CD4-positive, alpha-beta memory T cell (primary cell): Measurements from ENCODE around the gene MYL12A. TPM values are rescaled to one million over a fixed set of nuclear protein-coding genes. Genes with fewer than 3 reads are reported as not detected.
A peak's percentile ranks its signal among the peaks of the same experiment; 100 is the strongest.
"Not testable (repeated sequence)": the region's sequence is repeated elsewhere in the genome, so short reads cannot be mapped to it uniquely, and the experiment has no call there.

Source experiments
- CTCF ChIA-PET: fragments of 350-600 bp; sonication (Branson Sonifier 250); formaldehyde crosslinking; loops from one replicate; lab custom pipeline; 2021; ENCODE audit warnings: inconsistent platforms; ENCODE audit not compliant: partially characterized antibody; lab: Charles Lee
- POLR2A ChIA-PET: fragments of 350-600 bp; sonication (Branson Sonifier 250); formaldehyde crosslinking; loops from one replicate; lab custom pipeline; 2021; ENCODE audit not compliant: partially characterized antibody; lab: Charles Lee
- DNase-seq, 5 donors: peaks; one replicate each; pipeline versions ENCODE4 v3.0.0 to v3.0.0-alpha.2; 2020 to 2022; ENCODE audit warnings: mixed read lengths in 1 of 5
- H3K27ac ChIP-seq: one replicate; pipeline ENCODE4 v1.7.0; 2013; ENCODE audit warnings: low read depth, low read length
- H3K27me3 ChIP-seq: 2 replicates; pipeline ENCODE4 v1.7.0; 2013; ENCODE audit warnings: mild to moderate bottlenecking, low read length, moderate library complexity; ENCODE audit not compliant: insufficient read depth
- H3K36me3 ChIP-seq: 2 replicates; pipeline ENCODE4 v1.7.0; 2013; ENCODE audit warnings: mild to moderate bottlenecking, low read length, moderate library complexity; ENCODE audit not compliant: insufficient read depth
- H3K4me1 ChIP-seq: 2 replicates; pipeline ENCODE4 v1.7.0; 2013; ENCODE audit warnings: mild to moderate bottlenecking, low read length, moderate library complexity; ENCODE audit not compliant: insufficient read depth
- H3K4me3 ChIP-seq, 2 donors: one replicate each; pipeline ENCODE4 v1.7.0; 2013; ENCODE audit warnings: low read length in 2 of 2, mild to moderate bottlenecking in 1 of 2
- H3K9me3 ChIP-seq, 2 donors: one replicate each; pipeline ENCODE4 v1.7.0; 2013; ENCODE audit warnings: low read length in 2 of 2, control low read depth in 1 of 2; ENCODE audit not compliant: control insufficient read depth in 1 of 2
- H3K27ac Mint-ChIP-seq, 7 donors: one replicate each; pipeline ENCODE4 v1.8.0; 2020 to 2021; ENCODE audit warnings: mixed read lengths in 7 of 7, mild to moderate bottlenecking in 6 of 7, inconsistent platforms in 3 of 7, moderate library complexity in 3 of 7
- H3K27me3 Mint-ChIP-seq, 2 donors: one replicate each; pipeline ENCODE4 v1.8.0; 2020 to 2021; ENCODE audit warnings: mixed read lengths in 2 of 2
- H3K36me3 Mint-ChIP-seq, 2 donors: one replicate each; pipeline ENCODE4 v1.8.0; 2020 to 2021; ENCODE audit warnings: mixed read lengths in 2 of 2, inconsistent platforms in 1 of 2, mild to moderate bottlenecking in 1 of 2
- H3K4me1 Mint-ChIP-seq, 4 donors: one replicate each; pipeline ENCODE4 v1.8.0; 2020 to 2021; ENCODE audit warnings: mixed read lengths in 4 of 4, mild to moderate bottlenecking in 1 of 4
- H3K4me3 Mint-ChIP-seq, 8 donors: one replicate each; pipeline ENCODE4 v1.8.0; 2020 to 2021; ENCODE audit warnings: mixed read lengths in 8 of 8, mild to moderate bottlenecking in 7 of 8, moderate library complexity in 6 of 8, inconsistent platforms in 3 of 8
- H3K9me3 Mint-ChIP-seq, 8 donors: one replicate each; pipeline ENCODE4 v1.8.0; 2020 to 2021; ENCODE audit warnings: mixed read lengths in 8 of 8, mild to moderate bottlenecking in 5 of 8, inconsistent platforms in 3 of 8, moderate library complexity in 1 of 8
- intact Hi-C: fragments of 100-400 bp; cut with micrococcal nuclease; formaldehyde crosslinking; loops from one replicate; pipeline ENCODE4 v1.15.1; 2023
- polyA plus RNA-seq, 2 donors: library from polyadenylated mRNA; unstranded; fragments of 300-500 nt; fragmentation: Illumina TruSeq; gene quantifications; one replicate each; pipeline ENCODE4 v1.2.3, GENCODE V29; 2021
- total RNA-seq, 2 experiments: library from RNA; stranded (reverse); gene quantifications; one replicate each; pipeline ENCODE4 v1.2.3, GENCODE V29; 2021

The MYL12A gene
- total and polyA plus RNA-seq, 4 experiments from 2014 or later, result 477 to 3,569 (median 1,586) TPM

- no peaks in the 10 kb centered on the region for H3K36me3 ChIP-seq
- Mint-ChIP-seq H3K27ac (no peak overlapping the region), H3K4me3 (no peak overlapping the region), H3K4me1 (peaks cover 0 to 14% (median 2%) of the 10 kb centered on the region in 4 donors), H3K36me3 (peaks cover 0 to 3% of the 10 kb centered on the region in 2 donors), H3K9me3 (peaks cover 0 to 2% (median 0%) of the 10 kb centered on the region in 8 donors), H3K27me3 (no peaks in the 10 kb centered on the region)
- intact Hi-C loops, result no loop called here
- ChIA-PET POLR2A (no interaction called here), CTCF (interaction anchor here (1.4 kb wide), 1 partner anchor 90 kb away, joined by 3 read pairs; no protein-coding TSS in a partner anchor)
- H3K27ac ChIP-seq, result no peak overlapping the region
- DNase-seq, result no peak
- peaks cover 1% of the 10 kb centered on the region for H3K4me1 ChIP-seq
- H3K4me3 ChIP-seq, result no peak overlapping the region
- H3K9me3 ChIP-seq, result no peaks in the 10 kb centered on the region
- H3K27me3 ChIP-seq, result no peaks in the 10 kb centered on the region
Observed at GRCh38 chr18:3218819-3219218, 28.8 kb upstream of the MYL12A start.

GRCh38 chr18:3219241-3219630 is 28.4 kb upstream of the MYL12A start:
- DNase-seq, result no peak
- ChIA-PET CTCF (interaction anchor here (0.6 to 1.4 kb wide), 2 partner anchors 90 to 205 kb away, joined by 3 read pairs; no protein-coding TSS in a partner anchor), POLR2A (no interaction called here)
- Histone ChIP-seq H3K36me3 (no peaks in the 10 kb centered on the region), H3K9me3 (no peaks in the 10 kb centered on the region), H3K27me3 (no peaks in the 10 kb centered on the region), H3K4me3 (no peak overlapping the region), H3K27ac (no peak overlapping the region), H3K4me1 (no peaks in the 10 kb centered on the region)
- no peak overlapping the region for H3K4me3 Mint-ChIP-seq
- peak overlapping the region in 1 of 7 donors; percentile 25 for H3K27ac Mint-ChIP-seq
- peaks cover 0 to 3% of the 10 kb centered on the region in 2 donors for H3K36me3 Mint-ChIP-seq
- no peaks in the 10 kb centered on the region for H3K27me3 Mint-ChIP-seq
- peaks cover 0 to 2% (median 0%) of the 10 kb centered on the region in 8 donors for H3K9me3 Mint-ChIP-seq
- intact Hi-C loops, result no loop called here
- H3K4me1 Mint-ChIP-seq, result peaks cover 0 to 11% (median 0%) of the 10 kb centered on the region in 4 donors

- no peaks in the 10 kb centered on the region for H3K27me3 ChIP-seq
- no peaks in the 10 kb centered on the region for H3K36me3 ChIP-seq
- CTCF ChIA-PET, result interaction anchor here (0.6 to 0.8 kb wide), 2 partner anchors 21 to 205 kb away, joined by 3 to 4 read pairs; no protein-coding TSS in a partner anchor
- H3K27me3 Mint-ChIP-seq, result no peaks in the 10 kb centered on the region
- H3K4me3 Mint-ChIP-seq, result no peak within 1 kb of the TSS
- DNase-seq, result no peak
- peaks cover 0 to 3% of the 10 kb centered on the region in 2 donors for H3K36me3 Mint-ChIP-seq
- H3K4me1 Mint-ChIP-seq, result peaks cover 0 to 7% (median 0%) of the 10 kb centered on the region in 4 donors
- intact Hi-C loops, result no loop called here
- no peaks in the 10 kb centered on the region for H3K4me1 ChIP-seq
- POLR2A ChIA-PET, result no interaction called here
- H3K27ac ChIP-seq, result no peak within 1 kb of the TSS
- peaks cover 0 to 2% (median 0%) of the 10 kb centered on the region in 8 donors for H3K9me3 Mint-ChIP-seq
- peak within 1 kb of the TSS in 3 of 7 donors; percentile 6 to 25 (median 14) for H3K27ac Mint-ChIP-seq
- no peaks in the 10 kb centered on the region for H3K9me3 ChIP-seq
- H3K4me3 ChIP-seq, result no peak within 1 kb of the TSS
Observed at GRCh38 chr18:3219631-3220335, 27.8 kb upstream of the MYL12A start, which contains the start of gene MYOM1. TSS of gene MYOM1 (minus strand) at chr18:3219968. CDS start at chr18:3215223, 4,745 bp downstream.

GRCh38 chr18:3220868-3221267 is 26.7 kb upstream of the MYL12A start:
- DNase-seq, H3K27ac ChIP-seq, H3K4me1 Mint-ChIP-seq, H3K36me3 ChIP-seq, H3K27ac Mint-ChIP-seq, POLR2A ChIA-PET, H3K9me3 ChIP-seq, H3K4me1 ChIP-seq, H3K9me3 Mint-ChIP-seq, H3K4me3 ChIP-seq, intact Hi-C loops, H3K27me3 Mint-ChIP-seq, H3K4me3 Mint-ChIP-seq, H3K27me3 ChIP-seq, H3K36me3 Mint-ChIP-seq: not testable (repeated sequence)
- CTCF ChIA-PET, result interaction anchor here (0.6 to 0.8 kb wide), 3 partner anchors 19 to 40 kb away, joined by 3 to 4 read pairs (median 3); no protein-coding TSS in a partner anchor

- no peaks in the 10 kb centered on the region for H3K27me3 Mint-ChIP-seq
- H3K27me3 ChIP-seq, result no peaks in the 10 kb centered on the region
- no peaks in the 10 kb centered on the region for H3K9me3 ChIP-seq
- H3K27ac Mint-ChIP-seq, result no peak overlapping the region
- peaks cover 0 to 7% (median under 1%) of the 10 kb centered on the region in 4 donors for H3K4me1 Mint-ChIP-seq
- DNase-seq, result no peak
- no peak overlapping the region for H3K4me3 ChIP-seq
- no peak overlapping the region for H3K4me3 Mint-ChIP-seq
- peaks cover 0 to 2% (median 0%) of the 10 kb centered on the region in 8 donors for H3K9me3 Mint-ChIP-seq
- H3K36me3 ChIP-seq, result no peaks in the 10 kb centered on the region
- no peaks in the 10 kb centered on the region for H3K4me1 ChIP-seq
- H3K27ac ChIP-seq, result no peak overlapping the region
- intact Hi-C loops, result no loop called here
- no peaks in the 10 kb centered on the region for H3K36me3 Mint-ChIP-seq
- POLR2A ChIA-PET, result no interaction called here
- CTCF ChIA-PET, result interaction anchor here (0.6 kb wide), 1 partner anchor 41 kb away, joined by 3 read pairs; no protein-coding TSS in a partner anchor
Observed at GRCh38 chr18:3221496-3221895, 26.1 kb upstream of the MYL12A start.

GRCh38 chr18:3223356-3223755 is 24.2 kb upstream of the MYL12A start:
- Histone ChIP-seq H3K27me3 (no peaks in the 10 kb centered on the region), H3K4me3 (no peak overlapping the region), H3K4me1 (no peaks in the 10 kb centered on the region), H3K36me3 (no peaks in the 10 kb centered on the region), H3K27ac (no peak overlapping the region), H3K9me3 (no peaks in the 10 kb centered on the region)
- Mint-ChIP-seq H3K9me3 (no peaks in the 10 kb centered on the region), H3K4me3 (no peak overlapping the region), H3K4me1 (peaks cover 0 to 7% (median under 1%) of the 10 kb centered on the region in 4 donors), H3K27me3 (no peaks in the 10 kb centered on the region), H3K36me3 (no peaks in the 10 kb centered on the region), H3K27ac (peak overlapping the region in 1 of 7 donors; percentile 53)
- POLR2A ChIA-PET, result no interaction called here
- intact Hi-C loops, result no loop called here
- CTCF ChIA-PET, result no interaction called here
- no peak for DNase-seq

GRCh38 chr18:3224223-3224622 is 23.4 kb upstream of the MYL12A start:
- no peak for DNase-seq
- H3K4me3 ChIP-seq, result no peak overlapping the region
- H3K27ac ChIP-seq, result no peak overlapping the region
- Mint-ChIP-seq H3K27me3 (no peaks in the 10 kb centered on the region), H3K4me1 (peaks cover 0 to 7% (median under 1%) of the 10 kb centered on the region in 4 donors), H3K36me3 (no peaks in the 10 kb centered on the region), H3K4me3 (no peak overlapping the region), H3K27ac (no peak overlapping the region), H3K9me3 (no peaks in the 10 kb centered on the region)
- POLR2A ChIA-PET, result no interaction called here
- CTCF ChIA-PET, result interaction anchor here (0.7 kb wide), 1 partner anchor 580 kb away, joined by 4 read pairs; no protein-coding TSS in a partner anchor
- H3K9me3 ChIP-seq, result no peaks in the 10 kb centered on the region
- H3K27me3 ChIP-seq, result no peaks in the 10 kb centered on the region
- no peaks in the 10 kb centered on the region for H3K36me3 ChIP-seq
- intact Hi-C loops, result no loop called here
- no peaks in the 10 kb centered on the region for H3K4me1 ChIP-seq
